GM18508 (cell line): ENCODE data around the gene CREB5.

Experiments
- ATAC-seq: cut with Tn5 transposase; IDR thresholded peaks from one replicate; pipeline ENCODE4 v1.9.1; 2021; ENCODE audit warnings: moderate number of reproducible peaks; ENCODE audit not compliant: insufficient read depth, unreplicated experiment

CREB5 gene

DNA sequence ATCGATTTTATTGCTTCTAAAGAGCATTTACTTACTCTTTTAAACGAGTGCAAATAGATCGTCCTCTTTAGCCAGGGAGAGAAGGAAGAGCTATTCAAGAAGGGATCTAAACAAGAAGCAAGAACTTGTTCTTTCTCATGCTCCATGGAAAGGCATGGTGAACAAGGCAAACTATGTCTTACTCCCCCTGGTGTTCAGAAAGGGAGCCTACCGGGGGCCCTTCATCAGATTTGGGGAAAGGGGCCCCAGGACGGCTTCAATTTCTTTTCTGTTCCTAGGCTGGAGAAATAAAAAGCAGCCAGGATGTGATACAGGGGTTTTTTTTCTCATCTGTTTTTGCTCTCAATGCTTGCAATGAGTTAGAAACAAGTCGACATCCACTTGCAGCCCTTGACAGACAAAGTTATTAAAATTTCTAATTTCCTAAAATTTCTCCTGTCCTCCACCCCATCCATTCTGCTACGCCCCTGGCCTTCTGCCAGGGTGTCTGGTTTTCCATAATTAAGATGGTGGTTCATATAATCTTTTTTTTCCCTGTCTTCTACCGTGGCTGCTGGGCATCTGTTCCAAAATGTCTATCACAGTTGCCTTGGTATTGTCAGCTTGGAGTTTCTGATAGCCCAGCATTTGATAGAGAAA, 214.4 kb downstream of the CREB5 start:
- no peak for ATAC-seq

DNA sequence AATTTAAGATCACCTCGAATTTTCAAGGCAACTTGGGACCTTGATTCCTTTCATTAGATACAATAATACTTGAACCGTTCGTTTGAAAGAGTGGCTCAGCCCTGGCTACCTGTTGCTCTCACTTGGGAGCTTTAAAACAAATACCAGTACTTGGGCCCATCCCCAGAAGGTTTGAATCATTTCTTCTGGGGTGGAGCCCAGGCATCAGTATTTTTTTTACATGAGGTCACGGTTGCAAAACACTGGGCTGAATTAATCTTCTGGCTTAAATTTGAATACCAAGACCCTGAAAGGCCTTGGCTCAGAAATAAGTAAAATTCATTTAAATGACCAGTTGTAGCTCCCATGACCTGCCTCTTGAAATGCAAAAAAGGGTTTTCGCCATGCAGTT, 214.9 kb downstream of the CREB5 start:
- ATAC-seq, result no peak

DNA sequence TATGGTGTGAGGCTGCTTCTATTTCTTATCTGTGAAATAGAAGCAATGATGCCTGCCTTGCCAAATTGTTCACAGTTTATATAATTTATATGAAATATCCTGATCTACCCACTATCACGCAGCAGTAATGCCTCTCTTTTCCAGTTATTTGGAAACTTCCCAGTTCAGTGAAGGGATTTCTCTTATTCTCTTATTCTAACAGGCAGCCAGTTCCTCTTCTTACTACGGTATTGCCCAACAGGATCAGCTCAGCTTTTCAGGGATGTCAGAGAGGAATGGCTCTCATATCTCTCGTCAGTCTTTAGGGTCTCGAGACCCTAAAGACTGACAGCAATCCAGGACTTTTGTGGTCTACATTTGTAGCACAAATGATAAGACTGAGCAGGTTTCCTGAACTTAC, 215.6 kb downstream of the CREB5 start:
- ATAC-seq, result no peak

DNA sequence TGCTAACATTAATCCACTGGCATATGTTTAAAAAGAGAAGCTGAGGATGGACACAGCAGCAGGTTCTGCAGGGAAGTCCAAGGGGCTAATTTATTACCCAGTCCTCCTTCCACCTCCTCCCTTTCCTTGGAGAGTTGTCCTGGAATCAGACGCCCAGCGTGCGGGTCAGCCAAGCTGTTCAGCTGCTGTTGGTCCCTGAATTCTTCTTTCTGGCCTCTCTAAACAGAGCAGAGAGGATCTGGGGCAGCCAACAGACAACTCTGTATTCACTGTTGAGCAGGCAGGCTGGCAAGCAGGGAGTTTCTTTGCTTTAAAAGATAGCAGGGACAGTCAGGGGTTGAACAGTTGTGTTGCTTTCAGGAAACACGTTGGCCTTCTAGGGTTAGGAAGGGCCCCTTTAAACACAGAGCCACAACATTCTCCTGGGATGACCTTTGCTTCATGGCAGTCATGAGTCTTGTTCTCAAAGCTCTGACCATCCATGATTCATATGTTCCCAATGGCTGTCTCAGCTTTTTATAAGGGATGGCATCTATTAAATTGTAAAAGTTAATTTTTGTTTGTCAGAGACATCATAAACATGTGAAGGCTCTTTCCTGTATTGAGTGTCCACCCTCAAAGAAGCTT, 217.0 kb downstream of the CREB5 start:
- no peak for ATAC-seq

DNA sequence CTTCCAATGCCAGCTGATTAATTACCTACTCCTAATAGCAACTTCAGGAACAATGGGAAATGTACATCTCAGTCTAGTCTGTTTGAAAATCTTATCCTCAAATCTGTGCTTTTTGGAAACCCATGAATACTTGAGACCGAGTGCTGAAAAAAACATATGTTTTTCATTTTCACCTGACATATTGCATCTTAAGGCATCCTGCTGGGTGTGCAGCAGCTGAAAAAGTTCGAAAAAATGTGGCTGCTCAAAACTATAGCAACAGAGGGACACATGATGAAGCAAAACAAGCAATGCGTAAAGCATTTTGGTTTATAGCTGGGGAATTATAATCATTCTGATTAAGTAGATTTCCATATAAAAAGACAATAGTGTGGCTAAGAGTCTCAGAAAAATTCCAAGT, 218.0 kb downstream of the CREB5 start:
- ATAC-seq, result no peak

DNA sequence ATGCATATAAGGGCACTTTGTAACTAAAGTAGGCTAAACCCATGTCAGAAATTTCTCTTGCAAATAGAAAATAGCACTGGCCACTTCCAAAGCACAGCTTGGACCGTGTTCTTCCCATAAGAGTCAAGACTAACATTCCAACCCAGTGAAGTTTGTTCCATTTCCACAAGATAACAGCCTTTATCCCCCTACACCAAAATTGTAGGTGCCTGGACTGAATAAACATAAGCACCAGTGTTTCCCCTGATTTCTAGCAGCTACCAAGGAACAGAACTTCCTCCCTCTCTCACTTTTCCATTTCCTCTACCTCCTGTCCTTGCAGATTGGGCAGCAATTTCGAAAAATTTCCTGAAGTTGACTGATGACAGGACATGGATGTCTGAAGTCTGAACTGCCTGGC, 219.7 kb downstream of the CREB5 start:
- ATAC-seq, result no peak

DNA sequence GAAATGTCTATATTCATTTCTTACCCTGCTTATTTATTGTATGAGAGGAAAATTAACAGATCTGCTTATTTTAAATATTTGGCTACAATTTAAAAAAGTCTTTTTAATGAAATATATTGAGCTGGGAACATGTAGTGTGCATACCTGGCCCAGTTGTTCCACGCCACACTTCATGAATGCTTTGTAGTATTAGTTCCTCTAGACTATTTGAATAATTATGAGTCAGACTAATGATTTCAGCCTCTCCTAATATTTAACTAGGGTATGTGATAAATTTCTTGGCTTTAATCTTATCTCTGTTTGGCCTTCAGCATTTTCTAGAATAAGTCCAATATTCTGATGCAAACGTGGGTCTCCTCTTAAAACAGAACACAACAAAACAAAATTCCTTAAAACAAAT, 226.6 kb downstream of the CREB5 start:
- no peak for ATAC-seq

DNA sequence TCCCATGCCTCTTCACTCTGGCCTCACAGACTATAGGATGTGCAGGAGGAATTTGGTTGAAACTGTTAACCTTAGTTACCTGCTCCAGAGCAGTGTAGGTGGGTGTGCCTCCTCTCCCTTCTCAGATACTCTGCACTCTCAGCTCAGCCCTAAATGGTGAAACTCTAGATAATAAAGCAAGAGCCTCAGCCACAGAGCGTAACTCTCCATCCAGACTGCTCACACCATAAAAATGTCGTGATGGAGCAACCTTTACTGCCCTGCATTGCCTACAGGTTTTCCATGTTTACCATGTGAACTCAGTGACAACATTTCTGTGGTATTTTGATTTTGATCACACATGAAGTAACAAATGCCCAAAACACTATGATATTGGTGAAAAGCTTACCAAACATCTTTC, 227.7 kb downstream of the CREB5 start:
- no peak for ATAC-seq

DNA sequence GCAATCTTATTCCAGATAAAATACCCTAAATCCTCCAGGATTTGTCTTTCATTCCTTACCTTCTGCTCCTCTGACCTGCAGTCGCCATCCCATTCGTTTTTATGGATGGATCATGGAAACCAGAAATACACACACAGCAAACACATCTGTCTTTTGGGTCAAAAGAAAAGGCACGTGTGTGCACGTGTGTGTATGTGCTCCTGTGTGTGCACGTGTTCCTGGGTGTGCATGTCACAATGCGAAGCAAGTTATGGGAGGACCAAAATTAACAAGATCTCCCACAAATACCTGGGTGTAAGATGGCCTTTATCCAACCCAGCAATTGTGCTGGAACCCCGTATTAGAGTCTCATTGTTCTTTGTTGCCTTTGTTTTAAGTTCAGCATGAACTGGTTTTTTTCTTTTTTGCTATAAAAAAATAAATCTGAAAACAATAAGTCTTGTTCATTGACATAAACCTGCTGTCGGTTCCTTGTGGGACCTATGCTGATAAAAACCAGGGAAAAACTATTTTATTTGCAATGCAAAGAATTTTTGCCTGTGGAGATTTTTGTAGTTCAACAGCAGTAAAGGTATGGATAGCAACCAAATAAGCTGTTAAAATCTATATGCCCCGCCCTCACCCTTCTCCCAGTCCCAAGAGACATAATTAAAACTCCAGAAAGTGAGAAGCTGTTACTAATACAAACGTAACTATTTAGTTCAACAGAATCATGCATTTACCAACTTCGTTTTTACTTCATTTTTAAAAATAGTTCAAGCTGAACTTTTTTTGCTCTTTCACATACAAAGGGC, 229.6 kb downstream of the CREB5 start:
- ATAC-seq, result no peak

DNA sequence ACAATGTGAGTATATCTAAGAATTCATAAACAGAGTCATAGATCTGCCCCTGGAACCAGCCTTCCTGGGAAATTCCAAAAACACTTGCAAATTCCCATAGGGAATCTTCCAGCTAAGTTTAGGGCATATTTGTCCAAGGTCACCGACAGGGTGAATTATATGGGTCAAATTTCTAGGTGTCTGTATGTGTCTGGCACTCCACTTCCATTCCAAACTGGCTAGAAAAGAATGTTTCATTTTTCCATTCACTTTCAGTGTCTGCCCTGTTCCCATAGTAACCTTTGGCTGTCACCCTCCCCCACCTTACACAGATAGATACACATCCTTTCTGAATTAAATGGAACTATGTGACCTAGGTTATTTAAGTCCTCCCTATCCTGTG, 230.9 kb downstream of the CREB5 start:
- no peak for ATAC-seq

DNA sequence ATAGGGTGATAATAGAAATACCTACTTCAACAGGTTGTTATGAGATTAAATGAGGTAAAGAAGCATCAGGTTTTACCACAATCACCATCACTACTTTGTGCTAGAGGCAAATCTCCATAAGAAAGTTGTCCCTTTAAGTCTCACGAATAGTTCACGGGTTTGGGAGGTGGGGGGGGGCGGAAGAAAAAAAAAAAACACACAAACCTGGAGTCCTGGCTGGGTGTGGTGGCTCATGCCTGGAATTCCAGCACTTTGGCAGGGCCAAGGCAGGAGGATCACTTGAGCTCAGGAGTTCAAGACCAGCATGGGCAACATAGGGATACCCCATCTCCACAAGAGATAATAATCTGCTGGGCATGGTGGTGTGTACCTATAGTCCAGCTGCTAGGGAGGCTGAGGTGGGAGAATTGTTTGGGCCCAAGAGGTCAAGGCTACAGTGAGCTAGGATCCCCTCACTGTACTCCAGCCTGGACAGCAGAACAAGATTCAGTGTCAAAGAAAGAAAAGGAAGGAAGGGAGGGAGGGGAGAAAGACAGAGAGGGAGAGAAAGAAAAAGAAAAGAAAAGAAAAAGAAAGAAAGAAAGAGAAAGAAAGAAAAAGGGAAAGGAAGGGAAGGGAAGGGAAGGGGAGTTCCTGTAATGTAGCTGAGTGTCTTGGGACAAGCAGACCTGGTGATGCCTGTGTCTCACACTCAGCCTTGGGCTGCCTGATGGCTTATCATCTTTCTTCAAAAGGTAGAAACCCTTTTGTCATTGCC, 231.4 kb downstream of the CREB5 start:
- no peak for ATAC-seq

DNA sequence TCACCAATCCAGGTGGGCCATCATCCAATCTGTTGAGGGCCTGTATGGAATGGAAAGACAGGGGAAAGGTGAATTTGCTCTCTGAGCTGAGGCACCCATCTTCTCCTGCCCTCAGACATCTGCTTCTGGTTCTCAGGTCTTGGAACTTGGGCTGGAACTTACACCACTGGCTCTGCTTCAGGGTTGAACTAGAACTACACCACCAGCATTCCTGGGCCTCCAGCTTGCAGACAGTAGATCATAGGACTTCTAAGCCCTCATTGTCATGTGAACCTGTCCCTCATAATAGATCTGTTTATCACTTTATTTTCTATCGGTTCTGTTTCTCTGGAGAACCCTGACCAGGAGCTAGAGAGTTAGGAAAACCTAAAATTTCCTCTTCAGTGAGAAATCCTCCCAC, 233.5 kb downstream of the CREB5 start:
- ATAC-seq, result no peak

DNA sequence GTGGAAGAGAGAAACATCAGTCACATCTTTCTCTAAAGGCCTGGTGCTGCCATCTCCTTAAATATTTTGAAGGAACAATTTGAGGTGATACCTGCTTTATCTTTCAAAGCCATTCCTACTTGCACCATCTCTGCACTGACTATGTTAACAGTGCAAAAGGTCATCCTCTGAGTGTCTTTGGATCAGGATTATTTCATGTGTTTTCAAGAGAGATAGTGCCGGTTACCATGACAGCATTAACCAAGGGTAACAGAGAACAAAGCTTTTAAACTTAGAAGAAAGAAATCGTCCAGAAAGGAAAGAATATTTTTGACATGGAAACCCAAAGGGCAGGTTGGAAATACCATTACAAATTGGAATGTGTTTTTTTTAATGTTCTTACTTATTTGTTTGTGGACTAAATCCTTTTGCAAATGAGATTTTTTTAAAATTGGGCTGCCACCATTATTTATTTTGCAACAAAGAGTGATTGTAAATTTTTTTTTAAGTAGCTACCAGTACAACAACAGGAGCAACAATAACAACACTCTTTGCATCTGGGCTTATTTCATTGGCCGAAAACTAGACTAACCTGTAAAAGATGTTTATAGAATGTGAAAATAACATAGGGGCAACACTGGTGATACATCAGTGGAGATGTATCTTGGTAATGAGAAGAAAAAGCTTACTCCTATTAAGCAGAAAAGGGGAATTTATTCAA, 234.2 kb downstream of the CREB5 start:
- ATAC-seq, result no peak

DNA sequence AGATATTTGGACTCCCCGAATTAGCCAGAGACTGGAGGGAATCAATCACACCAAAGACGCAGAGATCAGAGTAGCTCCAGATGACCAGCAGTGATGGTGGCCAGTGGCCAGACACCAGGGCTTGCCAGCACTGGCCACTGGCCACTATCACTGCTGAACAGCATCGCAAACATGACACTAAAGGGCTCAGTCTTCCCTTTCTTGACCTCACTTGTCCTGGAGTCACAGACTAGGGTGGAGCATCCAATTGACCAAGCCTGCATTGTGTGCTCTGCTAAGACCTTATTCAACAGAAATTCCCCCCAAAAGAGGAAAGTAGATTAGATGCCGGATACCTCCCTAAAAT, 234.7 kb downstream of the CREB5 start:
- ATAC-seq, result no peak

DNA sequence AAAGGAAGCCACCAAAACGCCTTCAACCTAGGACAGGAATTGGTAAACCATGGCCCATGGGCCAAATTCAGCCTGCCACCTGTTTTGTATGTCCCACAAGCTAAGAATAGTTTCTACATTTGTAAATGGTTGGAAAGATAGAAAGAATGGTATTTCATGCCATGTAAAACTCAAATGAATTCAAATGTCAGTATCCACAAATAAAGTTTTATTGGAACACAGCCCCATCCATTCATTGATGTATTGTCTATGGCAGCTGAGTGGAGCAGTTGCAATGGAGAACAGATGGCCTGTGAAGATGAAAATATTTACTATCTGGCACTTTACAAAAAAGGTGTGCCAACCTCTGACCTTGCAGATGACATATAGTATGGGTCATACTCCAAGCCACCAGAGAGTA, 236.9 kb downstream of the CREB5 start:
- no peak for ATAC-seq

DNA sequence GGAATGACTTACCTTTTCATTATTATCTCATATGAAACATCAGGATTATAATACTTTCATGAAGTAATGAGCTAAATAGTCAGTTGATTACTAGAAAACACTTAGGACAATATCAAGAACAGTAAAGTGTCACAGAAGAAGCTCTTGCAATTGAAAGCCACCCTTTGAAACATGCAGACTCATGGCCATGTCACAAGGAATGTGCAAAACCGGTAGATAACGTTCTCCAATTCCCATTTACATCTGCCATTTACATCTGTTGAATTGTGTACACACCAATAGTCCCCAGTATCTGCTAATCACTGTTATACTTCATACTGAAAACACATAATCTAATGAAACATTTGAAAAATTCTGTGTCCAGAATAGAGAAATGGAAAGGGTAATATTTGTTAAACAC, 237.5 kb downstream of the CREB5 start:
- ATAC-seq, result no peak

DNA sequence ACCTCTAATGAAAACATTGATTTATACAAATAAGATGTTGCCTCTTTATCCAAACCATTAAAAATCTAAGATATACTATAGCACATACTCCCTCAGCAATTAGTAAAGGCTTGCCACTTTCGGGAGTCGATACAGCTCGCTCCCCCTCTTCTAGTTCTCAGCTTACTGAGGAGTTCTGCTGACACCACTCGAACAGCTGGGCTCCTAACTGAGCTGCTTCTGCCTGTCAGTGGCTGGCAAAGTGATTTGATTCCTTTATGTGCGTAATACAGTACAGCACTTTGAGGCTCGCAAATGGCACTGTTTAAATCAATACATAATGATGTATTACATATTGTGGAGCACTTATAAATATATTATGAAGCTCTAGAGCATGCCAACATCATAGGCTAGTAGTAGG, 241.8 kb downstream of the CREB5 start:
- ATAC-seq, result no peak

DNA sequence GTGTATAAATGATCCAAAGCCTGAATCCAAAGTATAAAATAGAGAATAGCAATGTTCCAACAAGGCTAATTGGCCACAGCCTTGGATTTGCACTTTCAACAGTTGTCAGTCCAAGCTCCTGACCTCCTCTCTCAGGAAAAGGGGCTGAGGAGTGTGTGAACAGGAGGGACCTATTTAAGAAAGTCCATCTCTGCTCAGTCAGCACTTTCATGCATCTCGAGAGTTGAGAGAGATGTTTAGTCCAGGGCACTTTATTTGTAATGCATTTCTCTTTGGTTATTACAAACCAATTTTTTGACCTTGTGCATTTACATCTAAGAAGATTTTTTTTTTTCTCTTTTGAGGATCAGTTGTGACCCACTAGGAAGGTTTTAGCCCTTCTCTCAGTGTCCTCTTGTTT, 244.2 kb downstream of the CREB5 start:
- ATAC-seq, result no peak

DNA sequence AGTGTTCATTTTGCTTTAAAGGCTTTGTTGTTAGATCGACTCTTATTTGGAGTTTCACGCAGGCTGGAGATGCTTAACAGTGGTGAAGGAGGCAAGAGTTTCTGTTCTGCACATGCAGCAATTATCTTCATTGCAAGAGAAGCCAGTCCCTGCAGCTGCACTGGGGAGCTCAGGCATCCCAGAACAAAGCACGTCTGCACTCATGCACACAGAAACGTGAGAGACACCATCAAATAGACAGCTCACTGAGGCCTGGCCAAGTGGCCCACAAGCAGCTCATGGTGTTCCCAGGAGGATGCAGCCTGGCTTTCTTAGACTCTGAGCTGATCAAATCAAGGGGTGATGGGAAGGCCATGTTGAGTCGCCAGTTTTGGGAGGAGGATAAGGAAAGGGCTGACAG, 246.1 kb downstream of the CREB5 start:
- no peak for ATAC-seq

DNA sequence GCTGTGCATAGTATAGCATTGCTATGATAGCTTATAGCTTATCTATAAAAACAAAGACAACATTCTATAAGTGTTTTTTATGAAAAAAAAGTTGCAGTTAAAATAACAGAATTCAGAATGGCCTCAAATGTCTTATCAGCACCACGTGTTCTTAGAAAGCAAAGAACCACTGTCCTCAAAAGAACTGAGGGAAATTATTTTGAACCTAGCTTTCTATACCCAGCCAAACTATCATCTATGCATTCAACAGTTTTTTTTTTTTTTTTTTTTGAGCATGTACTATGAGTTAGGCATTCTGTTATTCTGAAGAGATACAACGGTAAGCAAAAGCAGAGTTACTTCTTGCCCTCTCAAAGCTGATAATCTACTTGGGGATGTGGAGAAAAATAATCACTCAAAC, 247.8 kb downstream of the CREB5 start:
- no peak for ATAC-seq
